Osteocyte (in vitro differentiated cells): ENCODE data around the gene ISG20. TPM values are rescaled to one million over a fixed set of nuclear protein-coding genes. Genes with fewer than 3 reads are reported as not detected.

Source experiments
- DNase-seq: peaks from one replicate; pipeline ENCODE4 v3.0.0; 2021; ENCODE audit warnings: mixed read lengths; ENCODE audit not compliant: unreplicated experiment; ENCODE audit errors: extremely low spot score
- H3K27ac Mint-ChIP-seq: one replicate; pipeline ENCODE4 v1.8.0; 2021; ENCODE audit warnings: mild to moderate bottlenecking, mixed read lengths; ENCODE audit not compliant: unreplicated experiment
- H3K27me3 Mint-ChIP-seq: one replicate; pipeline ENCODE4 v1.8.0; 2021; ENCODE audit warnings: mixed read lengths; ENCODE audit not compliant: unreplicated experiment
- H3K36me3 Mint-ChIP-seq: one replicate; pipeline ENCODE4 v1.8.0; 2021; ENCODE audit warnings: mixed read lengths; ENCODE audit not compliant: unreplicated experiment
- H3K4me1 Mint-ChIP-seq: one replicate; pipeline ENCODE4 v1.8.0; 2021; ENCODE audit warnings: mixed read lengths; ENCODE audit not compliant: unreplicated experiment
- H3K4me3 Mint-ChIP-seq: one replicate; pipeline ENCODE4 v1.8.0; 2021; ENCODE audit warnings: mild to moderate bottlenecking, moderate library complexity, mixed read lengths; ENCODE audit not compliant: unreplicated experiment
- H3K9me3 Mint-ChIP-seq: one replicate; pipeline ENCODE4 v1.8.0; 2021; ENCODE audit warnings: mixed read lengths; ENCODE audit not compliant: unreplicated experiment
- CTCF ChIP-seq: fragments of 200-600 bp; sonication (generic); IDR thresholded peaks from 2 replicates; pipeline ENCODE4 v1.5.0; 2021; ENCODE audit warnings: antibody characterized with exemption, mild to moderate bottlenecking, moderate library complexity
- total RNA-seq: library from RNA; stranded (reverse); gene quantifications from 2 replicates; pipeline ENCODE4 v1.2.1, GENCODE V29; 2021

Gene ISG20
- total RNA-seq, 1 donor from 2014 or later: 10.2 TPM

DNA sequence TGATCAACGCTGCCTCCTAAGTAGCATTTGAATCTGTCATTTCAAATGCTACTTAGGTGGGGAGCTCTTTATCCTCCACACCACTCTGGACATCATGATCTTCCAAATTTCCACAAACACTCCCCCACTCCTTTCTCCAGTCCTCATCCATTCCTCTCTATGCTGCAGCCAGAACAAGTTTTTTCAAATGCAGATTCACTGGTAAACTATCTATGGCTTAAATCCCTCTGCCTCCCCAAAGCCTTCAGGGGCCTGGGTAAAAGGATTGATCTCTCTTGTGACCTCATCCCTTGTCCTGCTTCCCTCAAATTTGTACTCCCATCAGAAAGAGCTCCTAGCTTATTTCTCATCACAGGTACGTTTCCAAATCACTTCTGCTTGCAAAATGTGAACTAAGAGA, 19.0 kb upstream of the ISG20 start:
- no peak overlapping the region for H3K27ac Mint-ChIP-seq
- no peak for TF ChIP-seq CTCF
- no peak for DNase-seq
- no peak overlapping the region for H3K4me3 Mint-ChIP-seq
- H3K36me3 Mint-ChIP-seq: no peaks in the 10 kb centered on the region
- no peaks in the 10 kb centered on the region for H3K9me3 Mint-ChIP-seq
- peaks cover 32% of the 10 kb centered on the region for H3K4me1 Mint-ChIP-seq
- no peaks in the 10 kb centered on the region for H3K27me3 Mint-ChIP-seq

DNA sequence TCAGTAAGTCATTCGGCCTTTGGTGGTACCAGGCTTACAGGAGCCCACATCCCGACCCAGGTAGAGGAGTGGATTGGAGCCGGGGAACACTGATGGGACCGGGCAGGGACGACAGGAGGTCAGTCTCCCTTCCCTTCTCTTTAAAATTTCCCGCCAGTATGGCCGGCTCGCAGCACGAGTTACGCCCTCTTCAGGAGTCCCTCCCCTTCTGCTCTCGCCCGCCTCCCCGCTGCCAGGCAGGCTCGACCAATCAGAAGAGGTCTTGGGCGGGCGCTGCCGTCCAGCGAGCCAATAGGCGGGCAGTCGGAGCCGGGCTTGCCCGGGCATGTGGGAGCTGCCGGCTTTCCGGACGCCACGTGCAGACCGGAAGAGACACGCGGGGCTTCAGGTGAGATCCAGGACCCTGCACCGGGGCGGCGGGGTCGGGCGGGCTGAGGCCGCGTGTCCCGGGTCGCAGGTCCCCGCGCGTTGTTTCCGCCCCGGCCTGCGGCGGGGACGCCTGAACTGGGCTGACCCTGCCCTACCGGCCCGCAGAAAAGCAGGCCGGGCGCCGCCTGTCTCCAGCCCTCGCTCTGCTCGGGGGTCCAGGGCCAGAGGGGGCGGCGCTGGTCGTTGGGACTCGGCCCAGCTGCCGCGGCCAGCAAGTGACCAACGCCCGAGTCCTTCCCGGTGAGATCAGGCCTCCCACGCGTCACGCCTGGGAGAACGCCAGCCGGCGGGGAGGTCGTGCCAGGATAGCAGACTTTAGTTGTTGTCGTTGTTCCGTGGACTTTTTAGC, 17.6 kb upstream of the ISG20 start, which contains the start of gene AEN:
Gene AEN, plus strand, starts transcription at position 346 of the 778 bp plus-strand sequence. CDS start 4,870 bp downstream, outside the sequence.
- Mint-ChIP-seq H3K4me1 (peaks cover 36% of the 10 kb centered on the region), H3K36me3 (no peaks in the 10 kb centered on the region), H3K4me3 (peak within 1 kb of the TSS; percentile 85), H3K27ac (peak within 1 kb of the TSS; percentile 84), H3K27me3 (no peaks in the 10 kb centered on the region), H3K9me3 (no peaks in the 10 kb centered on the region)
- DNase-seq: peak; percentile 99
- no peak for TF ChIP-seq CTCF

- no peaks in the 10 kb centered on the region for H3K27me3 Mint-ChIP-seq
- H3K9me3 Mint-ChIP-seq: no peaks in the 10 kb centered on the region
- peaks cover 36% of the 10 kb centered on the region for H3K4me1 Mint-ChIP-seq
- TF ChIP-seq CTCF: no peak
- no peak for DNase-seq
- peaks cover under 1% of the 10 kb centered on the region for H3K36me3 Mint-ChIP-seq
- peak overlapping the region; percentile 85 for H3K4me3 Mint-ChIP-seq
- peak overlapping the region; percentile 84 for H3K27ac Mint-ChIP-seq
These were observed 16.8 kb upstream of the ISG20 start for GRCh38 chr15:88621789-88622604.

DNA sequence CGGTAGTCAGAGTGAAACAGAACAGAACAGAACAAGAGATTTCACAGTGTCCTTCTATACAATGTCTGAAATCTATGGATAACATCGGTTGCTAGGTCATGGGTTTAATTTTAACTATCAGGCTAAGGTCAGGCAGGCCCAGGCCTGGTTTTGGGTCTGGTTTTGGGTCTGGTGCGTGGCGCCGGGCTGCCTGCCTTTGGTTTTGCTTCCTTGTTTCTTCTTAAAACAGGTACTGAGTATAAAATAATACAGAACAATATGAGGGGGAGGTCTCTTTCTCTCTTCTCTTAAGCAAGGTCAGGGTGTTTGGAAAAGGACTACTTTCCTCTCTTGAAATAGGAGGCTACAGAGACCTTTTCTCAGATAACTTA, 16.2 kb upstream of the ISG20 start:
- Mint-ChIP-seq H3K4me3 (peak overlapping the region; percentile 85), H3K27ac (peak overlapping the region; percentile 84)
- no peak for TF ChIP-seq CTCF

GRCh38 chr15:88623061-88623460, 15.8 kb upstream of the ISG20 start:
- Mint-ChIP-seq H3K27ac (peak overlapping the region; percentile 84), H3K27me3 (no peaks in the 10 kb centered on the region), H3K4me1 (peaks cover 39% of the 10 kb centered on the region), H3K4me3 (peak overlapping the region; percentile 85), H3K36me3 (peaks cover 9% of the 10 kb centered on the region), H3K9me3 (no peaks in the 10 kb centered on the region)
- TF ChIP-seq CTCF: no peak
- no peak for DNase-seq

More for the DNA sequence above, 16.2 kb upstream of the ISG20 start:
- H3K4me1 Mint-ChIP-seq: peaks cover 39% of the 10 kb centered on the region
- no peaks in the 10 kb centered on the region for H3K9me3 Mint-ChIP-seq
- DNase-seq: no peak
- no peaks in the 10 kb centered on the region for H3K27me3 Mint-ChIP-seq
- H3K36me3 Mint-ChIP-seq: peaks cover 7% of the 10 kb centered on the region
